ENCODE results near the gene PI4KA.

The PI4KA gene

GRCh38 chr22:20792221-20792965 lies 66.2 kb downstream of the PI4KA start:
- DNase-seq: no peak

- no peak for DNase-seq
These were observed 69.8 kb downstream of the PI4KA start for GRCh38 chr22:20788627-20789344.

DNA sequence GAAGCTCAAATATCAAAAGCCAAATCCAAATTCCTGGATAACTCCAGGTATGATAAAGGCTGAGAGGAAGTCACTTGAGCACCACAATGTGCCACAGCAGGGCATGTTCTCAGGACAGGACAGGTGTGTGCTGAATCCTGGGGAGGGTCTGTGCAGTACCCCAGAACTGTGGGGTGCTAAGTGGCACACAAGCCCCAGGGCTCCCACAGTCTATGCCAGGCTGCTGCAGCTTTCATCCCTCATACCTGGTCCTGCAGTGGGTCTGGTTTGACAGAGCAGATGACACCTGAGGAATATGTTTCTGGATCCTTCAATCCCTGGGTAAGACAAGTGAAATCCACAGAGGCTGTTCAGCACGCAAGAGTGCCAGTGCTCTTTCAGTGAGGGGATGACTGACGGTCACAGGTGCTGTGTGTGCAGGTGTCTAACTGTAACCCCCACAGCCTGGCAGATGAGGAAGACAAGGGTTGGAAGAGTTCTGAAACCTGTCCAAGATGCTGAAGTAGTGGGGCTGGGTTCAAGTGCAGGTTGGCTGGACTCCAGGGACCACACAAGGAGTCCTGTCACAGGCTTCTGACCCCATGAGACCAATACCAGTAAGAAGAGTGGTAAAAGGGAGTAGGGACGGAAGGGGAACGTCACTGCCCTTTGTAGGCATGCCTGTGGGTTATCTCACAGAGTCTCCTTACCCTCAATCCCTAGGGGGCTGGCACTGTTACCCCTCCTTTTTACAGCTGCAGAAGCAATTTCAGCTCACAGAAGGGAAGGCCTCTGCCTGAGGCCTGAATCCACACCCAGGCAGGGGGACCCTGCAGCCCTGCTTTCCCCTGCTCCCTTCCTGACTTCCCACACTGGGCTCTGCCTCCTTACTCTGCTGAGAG lies 70.6 kb downstream of the PI4KA start:
- DNase-seq: no peak

- no peak for DNase-seq
These were observed 71.4 kb downstream of the PI4KA start for GRCh38 chr22:20787223-20787622.

- DNase-seq: no peak
These were observed 72.1 kb downstream of the PI4KA start for GRCh38 chr22:20786536-20786979.

- no peak for DNase-seq
These were observed 72.6 kb downstream of the PI4KA start for GRCh38 chr22:20786048-20786447.

DNA sequence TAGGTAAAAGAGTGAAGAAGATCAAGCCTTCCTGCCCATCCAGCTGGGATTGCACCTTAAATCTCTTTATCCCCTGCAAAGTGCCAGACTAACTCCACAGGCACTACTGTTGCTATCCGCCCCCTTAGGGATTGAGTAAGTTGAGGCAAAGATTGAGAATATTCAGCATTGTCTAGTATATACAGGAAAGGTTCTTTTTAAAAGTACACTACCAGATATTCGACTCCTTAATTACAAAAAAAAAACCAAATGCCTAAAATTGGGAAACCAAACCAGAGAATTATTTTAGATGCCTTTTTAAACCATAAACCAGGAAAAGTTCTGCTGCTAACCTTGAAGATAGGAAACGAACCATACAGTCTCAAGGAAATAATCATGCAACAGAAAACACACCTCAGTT lies 73.2 kb downstream of the PI4KA start:
- no peak for DNase-seq

DNA sequence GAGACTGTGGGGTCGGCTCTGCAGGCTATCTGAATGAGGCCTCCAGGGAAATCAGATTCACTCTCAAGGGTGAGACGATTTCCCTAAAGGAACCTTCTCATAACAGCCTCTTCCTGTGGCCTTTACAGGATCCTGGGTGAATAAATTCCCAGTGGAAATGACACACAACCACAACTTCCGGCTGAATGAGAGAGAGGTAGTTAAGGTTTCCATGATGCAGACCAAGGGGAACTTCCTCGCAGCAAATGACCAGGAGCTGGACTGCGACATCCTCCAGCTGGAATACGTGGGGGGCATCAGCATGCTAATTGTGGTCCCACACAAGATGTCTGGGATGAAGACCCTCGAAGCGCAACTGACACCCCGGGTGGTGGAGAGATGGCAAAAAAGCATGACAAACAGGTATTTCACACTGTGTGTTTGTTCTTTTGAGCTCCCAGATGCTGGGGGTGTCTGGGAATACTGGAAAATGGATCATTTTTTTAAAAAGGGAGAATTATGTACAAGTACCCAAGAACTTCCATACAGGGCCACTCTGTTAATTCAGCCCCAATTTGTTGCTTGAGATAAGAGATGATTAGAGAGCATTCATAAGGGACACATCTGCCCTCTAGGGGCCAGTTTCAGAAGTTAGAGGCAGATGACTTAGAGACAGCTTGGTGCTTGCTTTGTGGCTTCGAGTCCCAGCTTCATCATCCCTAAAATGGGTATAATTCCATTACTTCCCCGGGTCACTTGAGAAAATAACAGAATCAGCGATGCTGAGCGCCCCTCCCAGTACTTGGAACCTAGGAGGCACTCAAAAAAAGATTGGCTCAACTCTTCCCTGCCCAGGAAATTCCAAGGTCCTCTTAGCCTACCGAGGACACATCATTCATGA lies 74.5 kb downstream of the PI4KA start:
- peak; percentile 93 for DNase-seq

DNA sequence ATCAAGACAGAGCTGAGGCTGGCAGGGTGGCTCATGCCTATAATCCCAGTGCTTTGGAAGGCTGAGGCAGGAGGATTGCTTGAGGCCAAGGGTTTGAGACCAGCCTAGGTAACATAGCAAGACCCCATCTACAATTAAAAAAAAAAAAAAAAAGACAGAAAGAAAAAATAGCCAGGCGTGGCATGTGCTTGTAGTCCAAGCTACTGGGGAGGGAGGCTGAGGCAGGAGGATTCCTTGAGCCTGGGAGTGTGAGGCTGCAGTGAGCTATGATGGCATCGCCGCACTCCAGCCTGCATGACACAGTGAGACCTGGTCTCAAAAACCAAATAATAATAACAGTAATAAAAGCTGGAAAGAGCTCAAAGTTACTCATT lies 75.3 kb downstream of the PI4KA start:
- DNase-seq: no peak

DNA sequence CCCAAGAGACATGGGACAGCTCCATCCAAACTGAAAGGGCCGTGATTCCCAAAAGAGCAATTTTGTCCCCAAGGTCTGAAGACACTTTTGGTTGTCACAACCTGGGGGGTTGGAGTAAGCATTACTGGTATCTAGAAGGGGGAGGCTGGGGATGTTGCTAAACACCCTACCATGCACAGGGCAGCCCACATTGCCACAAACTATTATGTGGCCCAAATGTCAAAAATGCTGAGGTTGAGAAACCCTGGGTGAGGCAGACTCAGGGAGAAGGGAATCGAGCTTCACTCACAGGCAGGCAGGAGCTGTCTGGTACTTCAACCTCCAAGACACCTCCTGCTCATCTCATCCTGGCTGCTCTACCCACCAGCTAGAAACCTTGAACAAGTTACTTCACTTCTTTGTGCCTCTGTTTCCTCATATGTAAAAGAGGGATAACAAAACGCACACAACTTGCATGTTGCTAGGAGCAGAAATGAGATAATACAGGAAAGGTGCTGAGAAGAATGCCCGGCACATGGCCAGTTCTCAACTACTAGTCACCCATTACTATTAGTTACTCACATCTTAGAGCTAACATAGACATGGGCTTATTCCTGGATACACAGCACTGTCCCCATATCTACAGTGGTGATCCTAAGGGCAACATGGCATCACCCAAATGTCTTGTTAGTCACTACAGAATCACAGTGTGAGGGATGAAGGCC lies 75.9 kb downstream of the PI4KA start:
- no peak for DNase-seq

DNA sequence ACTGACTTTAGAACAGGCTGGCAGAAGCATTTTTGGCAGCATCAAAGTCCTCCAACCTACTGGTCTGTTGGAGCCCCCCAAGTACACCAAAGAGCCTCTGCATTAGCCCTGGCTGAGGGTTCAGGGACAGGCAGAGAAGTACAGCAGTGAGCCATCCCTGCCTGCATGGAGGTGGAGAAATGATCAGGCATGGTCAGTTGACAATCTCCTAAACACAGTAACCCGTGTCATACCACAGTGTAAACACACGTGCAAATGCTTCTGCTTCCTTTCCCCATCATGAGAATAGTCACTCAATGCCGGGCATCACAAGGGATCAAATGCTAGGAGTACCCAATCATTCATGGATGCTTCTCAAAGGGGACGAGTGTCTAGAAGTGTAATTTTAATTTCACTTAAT lies 76.5 kb downstream of the PI4KA start:
- DNase-seq: no peak

GRCh38 chr22:20781272-20781990 lies 77.2 kb downstream of the PI4KA start:
- DNase-seq: peak; percentile 36

DNA sequence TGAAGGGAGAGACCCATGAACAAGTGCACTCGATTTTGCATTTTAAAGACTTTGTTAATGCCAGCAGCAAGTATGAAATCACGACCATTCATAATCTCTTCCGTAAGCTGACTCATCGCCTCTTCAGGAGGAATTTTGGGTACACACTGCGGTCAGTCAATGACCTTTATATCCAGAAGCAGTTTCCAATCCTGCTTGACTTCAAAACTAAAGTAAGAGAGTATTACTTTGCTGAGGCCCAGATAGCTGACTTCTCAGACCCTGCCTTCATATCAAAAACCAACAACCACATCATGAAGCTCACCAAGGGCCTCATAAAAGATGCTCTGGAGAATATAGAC lies 78.8 kb downstream of the PI4KA start:
- DNase-seq: no peak

DNA sequence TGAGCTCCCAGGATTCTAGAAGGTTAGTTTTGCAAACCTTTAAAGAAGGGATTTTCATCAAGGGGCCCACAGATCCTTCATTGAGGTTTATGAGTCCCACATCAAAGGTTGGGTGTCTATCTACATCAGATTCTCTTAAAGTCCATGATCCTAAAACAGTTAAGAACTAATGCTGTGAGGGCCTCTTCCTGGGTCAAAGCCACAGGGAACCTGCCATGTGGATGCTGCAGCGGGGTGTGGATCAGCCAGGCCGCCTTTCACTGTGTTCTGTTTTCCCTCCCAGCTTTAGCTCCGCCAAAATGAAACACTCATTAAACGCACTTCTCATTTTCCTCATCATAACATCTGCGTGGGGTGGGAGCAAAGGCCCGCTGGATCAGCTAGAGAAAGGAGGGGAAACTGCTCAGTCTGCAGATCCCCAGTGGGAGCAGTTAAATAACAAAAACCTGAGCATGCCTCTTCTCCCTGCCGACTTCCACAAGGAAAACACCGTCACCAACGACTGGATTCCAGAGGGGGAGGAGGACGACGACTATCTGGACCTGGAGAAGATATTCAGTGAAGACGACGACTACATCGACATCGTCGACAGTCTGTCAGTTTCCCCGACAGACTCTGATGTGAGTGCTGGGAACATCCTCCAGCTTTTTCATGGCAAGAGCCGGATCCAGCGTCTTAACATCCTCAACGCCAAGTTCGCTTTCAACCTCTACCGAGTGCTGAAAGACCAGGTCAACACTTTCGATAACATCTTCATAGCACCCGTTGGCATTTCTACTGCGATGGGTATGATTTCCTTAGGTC lies 79.4 kb downstream of the PI4KA start:
- DNase-seq: no peak

GRCh38 chr22:20777420-20778177 lies 81.0 kb downstream of the PI4KA start:
- DNase-seq: peak; percentile 97

GRCh38 chr22:20776624-20777405 lies 81.8 kb downstream of the PI4KA start:
- DNase-seq: no peak

DNA sequence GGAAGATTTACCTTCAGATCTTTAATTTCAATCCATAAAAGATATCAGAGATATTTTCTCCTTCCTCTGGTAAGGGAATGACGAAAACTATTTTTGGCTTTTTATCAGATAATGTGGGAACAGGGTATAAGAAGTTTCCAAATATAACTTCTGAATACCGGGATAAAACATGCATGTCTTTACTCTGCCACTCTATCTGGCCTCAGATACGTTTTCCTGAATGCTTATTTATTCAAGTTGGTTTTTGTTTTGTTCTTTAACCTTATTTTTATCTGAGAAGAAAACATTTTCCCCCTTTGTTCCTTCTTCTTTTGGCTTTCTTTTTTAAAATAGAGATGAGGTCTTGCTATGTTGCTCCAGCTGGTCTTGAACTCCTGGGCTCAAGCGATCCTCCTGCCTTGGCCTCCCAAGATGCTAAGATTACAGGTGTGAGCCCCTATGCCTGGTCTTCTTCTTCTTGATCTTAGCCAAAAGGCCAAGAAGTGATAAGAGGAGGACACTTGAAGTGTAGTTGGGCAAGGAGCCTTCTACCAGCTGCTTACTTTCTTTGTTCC lies 83.2 kb downstream of the PI4KA start:
- DNase-seq: no peak

DNA sequence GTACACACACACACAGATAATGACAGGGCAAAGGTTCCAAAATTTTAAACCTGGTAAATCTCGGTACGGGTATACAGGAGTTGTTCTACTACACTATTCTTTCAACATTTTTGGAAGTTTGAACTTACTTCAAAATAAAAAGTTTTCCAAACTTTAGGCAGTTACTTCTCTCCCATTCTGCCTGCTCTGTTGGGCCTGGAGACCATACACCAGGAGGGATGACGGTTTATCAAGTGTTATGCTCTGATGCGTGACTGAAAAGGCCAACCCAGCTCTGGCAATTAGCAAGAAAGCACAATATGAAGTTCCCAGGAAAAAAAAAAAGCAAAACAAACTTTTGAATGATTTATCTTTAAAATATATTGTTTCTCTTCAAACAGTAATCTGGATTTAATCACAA lies 83.7 kb downstream of the PI4KA start:
- DNase-seq: no peak
